Measurements from ENCODE around the gene ZNF385C.

The ZNF385C gene

GRCh38 chr17:42055027-42055426, 43.2 kb downstream of the ZNF385C start:
- H3K9ac ChIP-seq (ENCODE audit: low read depth, low read length) = no peak overlapping the region
- H3K4me1 ChIP-seq (ENCODE audit: control insufficient read depth, insufficient read depth, low read length) = peaks cover 18% of the 10 kb centered on the region
- H3K27me3 ChIP-seq (ENCODE audit: control insufficient read depth, insufficient read depth, low read length) = no peaks in the 10 kb centered on the region
- no peak overlapping the region for H3K4me3 ChIP-seq (ENCODE audit: low read depth, low read length)
- H3K27ac ChIP-seq (ENCODE audit: low read depth, low read length) = peak overlapping the region; percentile 59
- no peaks in the 10 kb centered on the region for H3K36me3 ChIP-seq (ENCODE audit: control insufficient read depth, insufficient read depth, low read length)
- no peaks in the 10 kb centered on the region for H3K9me3 ChIP-seq (ENCODE audit: control insufficient read depth, insufficient read depth, low read length)

- no peaks in the 10 kb centered on the region; the same call in 1 of the 2 replicates for H3K27me3 ChIP-seq (ENCODE audit: control insufficient read depth, insufficient read depth, low read length)
- H3K36me3 ChIP-seq (ENCODE audit: control insufficient read depth, insufficient read depth, low read length) = no peaks in the 10 kb centered on the region
- no peak overlapping the region for H3K9ac ChIP-seq (ENCODE audit: low read depth, low read length)
- peaks cover 24% of the 10 kb centered on the region for H3K4me1 ChIP-seq (ENCODE audit: control insufficient read depth, insufficient read depth, low read length)
- H3K4me3 ChIP-seq (ENCODE audit: low read depth, low read length) = no peak overlapping the region
- H3K27ac ChIP-seq (ENCODE audit: low read depth, low read length) = no peak overlapping the region
- H3K9me3 ChIP-seq (ENCODE audit: control insufficient read depth, insufficient read depth, low read length) = no peaks in the 10 kb centered on the region
Observed at GRCh38 chr17:42053731-42054500, 44.4 kb downstream of the ZNF385C start.

- H3K9me3 ChIP-seq (ENCODE audit: control insufficient read depth, insufficient read depth, low read length) = no peaks in the 10 kb centered on the region
- no peaks in the 10 kb centered on the region; the same call in 1 of the 2 replicates for H3K27me3 ChIP-seq (ENCODE audit: control insufficient read depth, insufficient read depth, low read length)
- no peak overlapping the region for H3K4me3 ChIP-seq (ENCODE audit: low read depth, low read length)
- H3K9ac ChIP-seq (ENCODE audit: low read depth, low read length) = no peak overlapping the region
- peaks cover 24% of the 10 kb centered on the region for H3K4me1 ChIP-seq (ENCODE audit: control insufficient read depth, insufficient read depth, low read length)
- H3K36me3 ChIP-seq (ENCODE audit: control insufficient read depth, insufficient read depth, low read length) = no peaks in the 10 kb centered on the region
- H3K27ac ChIP-seq (ENCODE audit: low read depth, low read length) = no peak overlapping the region
Observed at GRCh38 chr17:42052346-42052877, 45.9 kb downstream of the ZNF385C start.

- Histone ChIP-seq H3K27me3 (ENCODE audit: control insufficient read depth, insufficient read depth, low read length) (no peaks in the 10 kb centered on the region; the same call in 1 of the 2 replicates), H3K4me3 (ENCODE audit: low read depth, low read length) (no peak overlapping the region), H3K27ac (ENCODE audit: low read depth, low read length) (no peak overlapping the region), H3K9me3 (ENCODE audit: control insufficient read depth, insufficient read depth, low read length) (no peaks in the 10 kb centered on the region), H3K4me1 (ENCODE audit: control insufficient read depth, insufficient read depth, low read length) (peaks cover 24% of the 10 kb centered on the region), H3K36me3 (ENCODE audit: control insufficient read depth, insufficient read depth, low read length) (no peaks in the 10 kb centered on the region), H3K9ac (ENCODE audit: low read depth, low read length) (no peak overlapping the region)
Observed at GRCh38 chr17:42051645-42052044, 46.6 kb downstream of the ZNF385C start.

DNA sequence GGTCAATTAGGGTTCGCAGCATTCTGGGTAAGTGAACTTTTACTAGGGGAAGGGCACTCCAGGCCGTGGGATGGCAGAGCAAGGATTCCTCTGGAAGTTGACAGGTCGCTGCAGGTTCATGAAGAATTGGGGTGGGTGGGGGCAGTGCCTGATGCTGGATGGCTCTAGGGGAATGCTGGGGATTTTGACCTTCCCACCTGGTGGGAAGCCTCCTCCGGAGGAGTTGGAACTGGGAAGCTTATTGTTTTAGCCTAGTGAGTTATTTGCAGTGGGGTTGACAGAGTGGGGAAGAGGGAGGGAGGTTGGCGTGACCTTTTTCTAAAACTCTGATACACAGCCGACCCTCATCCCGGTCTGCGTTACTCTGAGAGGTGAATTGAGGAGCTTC, 47.3 kb downstream of the ZNF385C start:
- peaks cover 24% of the 10 kb centered on the region for H3K4me1 ChIP-seq (ENCODE audit: control insufficient read depth, insufficient read depth, low read length)
- H3K4me3 ChIP-seq (ENCODE audit: low read depth, low read length) = peak overlapping the region; percentile 69
- no peaks in the 10 kb centered on the region; the same call in 1 of the 2 replicates for H3K27me3 ChIP-seq (ENCODE audit: control insufficient read depth, insufficient read depth, low read length)
- H3K27ac ChIP-seq (ENCODE audit: low read depth, low read length) = no peak overlapping the region
- H3K9me3 ChIP-seq (ENCODE audit: control insufficient read depth, insufficient read depth, low read length) = no peaks in the 10 kb centered on the region
- no peaks in the 10 kb centered on the region for H3K36me3 ChIP-seq (ENCODE audit: control insufficient read depth, insufficient read depth, low read length)
- H3K9ac ChIP-seq (ENCODE audit: low read depth, low read length) = no peak overlapping the region

DNA sequence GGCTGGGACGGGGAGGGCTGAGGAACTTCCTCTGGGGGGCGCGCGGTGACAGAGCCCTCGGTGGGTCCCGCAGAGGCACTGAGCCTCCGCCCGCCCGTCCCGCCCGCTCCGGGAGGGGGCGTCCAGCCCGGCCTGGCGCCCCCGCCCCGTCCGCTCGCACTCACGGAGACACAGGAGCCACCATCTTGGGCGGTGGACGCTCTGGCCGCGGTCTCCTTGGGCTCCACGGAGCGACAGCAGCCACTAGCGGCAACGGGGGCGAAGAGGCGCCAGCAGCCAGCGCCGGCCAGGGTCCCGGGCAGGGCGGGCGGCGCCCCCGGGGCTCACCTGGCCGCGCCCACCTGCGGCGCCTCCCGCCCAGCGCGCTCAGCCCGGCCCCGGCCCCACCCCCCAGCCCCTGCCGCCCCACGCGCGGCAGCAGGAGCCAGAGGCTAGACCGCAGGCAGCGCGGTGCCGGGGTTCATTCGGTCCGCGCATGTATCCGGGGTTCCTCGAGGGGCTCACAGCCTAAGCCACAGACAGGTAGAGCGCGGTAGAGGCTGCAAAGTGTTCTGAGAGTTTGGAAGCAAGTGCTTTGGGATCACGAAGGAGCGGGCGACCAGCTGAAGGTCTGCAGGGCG, 47.8 kb downstream of the ZNF385C start, which contains the start of gene C17orf113:
C17orf113 (minus strand) TSS at position 209 of the 620 bp plus-strand sequence. CDS start 7,225 bp downstream, outside the sequence.
- Histone ChIP-seq H3K4me1 (ENCODE audit: control insufficient read depth, insufficient read depth, low read length) (peaks cover 24% of the 10 kb centered on the region), H3K4me3 (ENCODE audit: low read depth, low read length) (peak within 1 kb of the TSS; percentile 69), H3K9ac (ENCODE audit: low read depth, low read length) (no peak within 1 kb of the TSS), H3K9me3 (ENCODE audit: control insufficient read depth, insufficient read depth, low read length) (no peaks in the 10 kb centered on the region), H3K36me3 (ENCODE audit: control insufficient read depth, insufficient read depth, low read length) (no peaks in the 10 kb centered on the region), H3K27ac (ENCODE audit: low read depth, low read length) (no peak within 1 kb of the TSS), H3K27me3 (ENCODE audit: control insufficient read depth, insufficient read depth, low read length) (no peaks in the 10 kb centered on the region; the same call in 1 of the 2 replicates)

- peak overlapping the region; percentile 69 for H3K4me3 ChIP-seq (ENCODE audit: low read depth, low read length)
- no peak overlapping the region for H3K9ac ChIP-seq (ENCODE audit: low read depth, low read length)
- no peak overlapping the region for H3K27ac ChIP-seq (ENCODE audit: low read depth, low read length)
- peaks cover 19% of the 10 kb centered on the region for H3K4me1 ChIP-seq (ENCODE audit: control insufficient read depth, insufficient read depth, low read length)
- no peaks in the 10 kb centered on the region for H3K9me3 ChIP-seq (ENCODE audit: control insufficient read depth, insufficient read depth, low read length)
- no peaks in the 10 kb centered on the region; the same call in 1 of the 2 replicates for H3K27me3 ChIP-seq (ENCODE audit: control insufficient read depth, insufficient read depth, low read length)
- no peaks in the 10 kb centered on the region for H3K36me3 ChIP-seq (ENCODE audit: control insufficient read depth, insufficient read depth, low read length)
Observed at GRCh38 chr17:42049834-42050392, 48.4 kb downstream of the ZNF385C start.

DNA sequence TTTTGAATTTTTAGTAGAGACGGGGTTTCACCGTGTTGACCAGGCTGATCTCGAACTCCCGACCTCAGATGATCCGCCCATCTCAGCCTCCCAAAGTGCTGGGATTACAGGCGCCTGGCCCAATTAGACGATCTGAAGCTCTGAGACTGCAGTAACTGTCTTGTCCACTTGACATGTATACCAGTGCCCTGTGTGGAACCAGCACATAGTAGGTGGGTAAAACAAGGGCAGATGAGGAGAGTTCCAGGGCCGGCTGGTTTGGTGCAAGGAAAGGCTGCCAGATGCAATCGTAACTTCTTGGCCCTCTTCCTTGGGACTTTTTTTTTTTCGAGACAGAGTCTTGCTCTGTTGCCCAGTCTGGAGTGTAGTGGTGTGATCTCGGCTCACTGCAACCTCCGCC, 50.9 kb downstream of the ZNF385C start:
- Histone ChIP-seq H3K4me3 (ENCODE audit: low read depth, low read length) (no peak overlapping the region), H3K27me3 (ENCODE audit: control insufficient read depth, insufficient read depth, low read length) (no peaks in the 10 kb centered on the region; the same call in 1 of the 2 replicates), H3K27ac (ENCODE audit: low read depth, low read length) (no peak overlapping the region), H3K36me3 (ENCODE audit: control insufficient read depth, insufficient read depth, low read length) (no peaks in the 10 kb centered on the region), H3K9me3 (ENCODE audit: control insufficient read depth, insufficient read depth, low read length) (no peaks in the 10 kb centered on the region), H3K9ac (ENCODE audit: low read depth, low read length) (no peak overlapping the region), H3K4me1 (ENCODE audit: control insufficient read depth, insufficient read depth, low read length) (peaks cover 12% of the 10 kb centered on the region; the same call in 1 of the 2 replicates)

GRCh38 chr17:42045719-42046118, 52.6 kb downstream of the ZNF385C start:
- Histone ChIP-seq H3K4me3 (ENCODE audit: low read depth, low read length) (no peak overlapping the region), H3K9me3 (ENCODE audit: control insufficient read depth, insufficient read depth, low read length) (no peaks in the 10 kb centered on the region)

GRCh38 chr17:42042598-42043319, 55.5 kb downstream of the ZNF385C start:
- Histone ChIP-seq H3K27me3 (ENCODE audit: control insufficient read depth, insufficient read depth, low read length) (no peaks in the 10 kb centered on the region), H3K27ac (ENCODE audit: low read depth, low read length) (no peak overlapping the region), H3K9me3 (ENCODE audit: control insufficient read depth, insufficient read depth, low read length) (no peaks in the 10 kb centered on the region), H3K4me3 (ENCODE audit: low read depth, low read length) (no peak overlapping the region), H3K9ac (ENCODE audit: low read depth, low read length) (no peak overlapping the region), H3K4me1 (ENCODE audit: control insufficient read depth, insufficient read depth, low read length) (no peaks in the 10 kb centered on the region), H3K36me3 (ENCODE audit: control insufficient read depth, insufficient read depth, low read length) (no peaks in the 10 kb centered on the region)

More at GRCh38 chr17:42045719-42046118, 52.6 kb downstream of the ZNF385C start:
- no peak overlapping the region for H3K27ac ChIP-seq (ENCODE audit: low read depth, low read length)
- H3K36me3 ChIP-seq (ENCODE audit: control insufficient read depth, insufficient read depth, low read length) = no peaks in the 10 kb centered on the region
- no peaks in the 10 kb centered on the region; the same call in 1 of the 2 replicates for H3K27me3 ChIP-seq (ENCODE audit: control insufficient read depth, insufficient read depth, low read length)
- 0 out of 2 replicates have a peak, but pooled peaks cover 6% of the 10 kb centered on the region for H3K4me1 ChIP-seq (ENCODE audit: control insufficient read depth, insufficient read depth, low read length)
- no peak overlapping the region for H3K9ac ChIP-seq (ENCODE audit: low read depth, low read length)

Measured in HUES48 (cell line).